EH (cell line): ENCODE results near the gene GALNT13.

Experiments
- DNase-seq: peaks from one replicate; pipeline ENCODE4 v3.0.0-alpha.2; 2015; ENCODE audit warnings: low read depth

The GALNT13 gene

GRCh38 chr2:154226931-154227330 lies 355.2 kb downstream of the GALNT13 start:
- no peak for DNase-seq

DNA sequence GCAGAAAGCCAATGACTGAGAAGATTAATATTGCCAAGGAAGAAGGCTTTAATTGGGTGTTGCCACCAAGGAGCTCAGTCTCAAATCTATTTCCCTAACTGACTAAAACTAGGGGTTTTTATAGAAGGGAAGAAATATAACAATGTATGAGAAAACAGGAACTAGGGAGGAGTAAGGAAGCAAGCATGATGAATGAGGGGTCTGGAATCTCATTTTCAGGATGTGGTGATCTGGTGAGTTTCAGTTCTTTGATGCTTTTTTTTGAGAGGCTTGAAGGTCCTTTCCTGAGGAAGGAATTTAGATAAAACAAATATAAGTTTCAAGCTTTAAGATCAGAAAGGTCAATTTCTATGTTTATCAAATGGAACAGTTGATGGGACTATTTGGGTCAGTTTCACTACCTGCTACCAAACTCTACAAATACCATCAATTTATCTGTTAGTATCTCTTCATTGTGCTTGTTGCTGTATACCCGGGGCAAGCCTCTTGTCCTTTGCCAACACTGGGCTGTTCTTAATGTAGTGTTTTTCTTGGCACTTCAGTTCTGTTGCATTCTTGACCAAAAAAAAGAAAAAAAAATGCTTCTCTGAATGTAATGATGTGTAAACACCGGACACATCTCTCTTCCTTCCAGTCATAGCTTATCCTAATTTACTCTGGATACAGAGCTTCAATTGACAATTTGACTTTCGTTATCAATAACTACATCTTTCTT lies 357.0 kb downstream of the GALNT13 start:
- DNase-seq = no peak

DNA sequence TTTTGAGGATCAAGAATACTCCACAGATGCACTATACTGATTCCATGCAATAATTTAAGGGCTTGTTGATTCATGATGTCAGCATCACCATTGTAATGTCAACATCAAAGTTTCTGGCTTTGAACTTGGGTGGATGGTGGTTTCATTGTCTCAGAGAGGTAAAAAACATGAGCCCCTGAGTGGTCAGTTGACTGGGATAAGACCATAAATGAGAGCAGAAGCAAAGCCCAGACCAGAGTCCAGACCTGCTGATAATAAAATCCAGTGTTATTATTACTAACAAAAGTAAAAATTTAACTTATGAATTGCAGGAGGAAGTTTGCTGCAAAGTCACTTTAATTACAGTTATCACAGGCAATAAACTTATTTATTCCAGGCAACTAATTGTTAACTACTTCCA lies 358.2 kb downstream of the GALNT13 start:
- DNase-seq = no peak

DNA sequence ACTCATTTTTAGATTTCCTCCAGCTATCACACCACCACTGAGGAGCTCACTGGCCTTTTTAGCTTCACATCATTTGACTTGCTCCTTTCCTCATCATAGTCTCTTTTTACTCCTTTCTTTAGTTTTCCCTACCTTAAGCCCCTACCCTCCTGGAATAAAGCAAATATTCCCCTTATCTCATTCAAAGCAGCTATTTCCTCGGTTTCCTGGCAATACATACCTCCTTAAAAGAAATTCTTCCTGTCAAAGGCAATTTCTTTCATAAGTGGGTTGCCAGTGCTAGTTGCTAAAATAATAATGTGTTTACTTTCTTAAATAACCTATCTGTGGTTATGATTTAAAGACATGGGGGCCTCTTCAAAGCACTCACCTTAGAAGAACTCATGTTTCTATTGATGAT lies 359.3 kb downstream of the GALNT13 start:
- no peak for DNase-seq

- no peak for DNase-seq
Measured at GRCh38 chr2:154233231-154233630, 361.5 kb downstream of the GALNT13 start.

- DNase-seq = no peak
Measured at GRCh38 chr2:154238252-154238651, 366.5 kb downstream of the GALNT13 start.

DNA sequence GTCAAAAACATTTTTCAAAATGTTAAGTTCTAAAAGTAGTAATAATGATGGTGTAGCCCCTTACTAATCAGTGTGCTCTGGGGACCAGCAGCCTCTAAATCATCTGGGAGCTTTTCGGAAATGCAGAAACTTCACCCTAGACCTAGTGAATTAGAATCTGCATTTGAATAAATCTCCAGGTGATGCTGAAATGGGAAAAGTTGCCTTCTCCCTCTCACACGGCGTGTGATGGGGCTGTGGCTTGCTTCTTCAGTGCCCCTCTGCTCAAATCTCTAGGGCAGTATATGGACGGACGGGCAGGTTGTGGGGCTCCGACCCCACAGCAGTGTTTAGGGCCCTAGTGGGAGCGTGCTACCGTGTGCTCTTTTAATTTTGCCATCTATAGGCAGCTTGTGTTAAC lies 368.6 kb downstream of the GALNT13 start:
- no peak for DNase-seq

DNA sequence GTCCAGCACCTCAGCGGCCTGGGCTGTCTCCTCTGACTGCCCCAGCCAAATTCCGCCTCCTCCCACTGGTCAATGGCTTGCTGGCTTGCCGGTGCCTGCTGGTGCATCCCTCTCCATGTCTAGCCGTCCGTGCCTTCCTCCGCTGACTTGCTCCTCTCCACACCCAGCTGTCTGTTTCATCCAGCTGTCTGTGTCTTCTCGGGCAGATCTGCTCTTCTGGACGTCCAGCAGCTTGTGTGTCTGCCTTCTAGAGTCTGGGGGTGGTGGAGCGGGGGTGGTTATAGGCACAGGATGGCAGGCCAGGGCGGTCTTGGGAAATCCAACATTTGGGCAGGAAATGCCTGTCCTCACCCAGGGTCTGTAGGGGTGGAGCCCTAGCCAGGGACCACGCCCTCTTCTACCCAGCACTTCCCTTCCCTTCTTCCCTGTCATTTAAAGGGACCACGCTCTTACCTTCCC lies 369.2 kb downstream of the GALNT13 start:
- DNase-seq = no peak

- DNase-seq = no peak
Measured at GRCh38 chr2:154242687-154243086, 371.0 kb downstream of the GALNT13 start.

- DNase-seq = no peak
Measured at GRCh38 chr2:154243685-154244084, 372.0 kb downstream of the GALNT13 start.

DNA sequence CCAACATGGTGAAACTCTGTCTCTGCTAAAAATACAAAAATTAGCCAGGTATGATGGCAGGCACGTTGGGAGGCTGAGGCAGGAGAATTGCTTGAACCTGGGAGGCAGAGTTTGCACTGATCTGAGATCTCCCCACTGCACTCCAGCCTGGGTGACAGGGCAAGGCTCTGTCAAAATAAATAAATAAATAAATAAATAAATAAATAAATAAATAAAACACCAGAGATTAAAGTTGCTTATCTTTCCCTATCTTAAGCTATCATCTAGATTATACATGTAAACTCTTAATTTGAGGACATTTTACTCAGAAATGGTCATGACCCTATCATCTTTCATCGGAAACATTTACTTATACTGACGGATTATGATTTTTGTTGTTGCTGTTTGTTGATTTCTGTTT lies 373.2 kb downstream of the GALNT13 start:
- no peak for DNase-seq

- DNase-seq = no peak
Measured at GRCh38 chr2:154247503-154247902, 375.8 kb downstream of the GALNT13 start.

DNA sequence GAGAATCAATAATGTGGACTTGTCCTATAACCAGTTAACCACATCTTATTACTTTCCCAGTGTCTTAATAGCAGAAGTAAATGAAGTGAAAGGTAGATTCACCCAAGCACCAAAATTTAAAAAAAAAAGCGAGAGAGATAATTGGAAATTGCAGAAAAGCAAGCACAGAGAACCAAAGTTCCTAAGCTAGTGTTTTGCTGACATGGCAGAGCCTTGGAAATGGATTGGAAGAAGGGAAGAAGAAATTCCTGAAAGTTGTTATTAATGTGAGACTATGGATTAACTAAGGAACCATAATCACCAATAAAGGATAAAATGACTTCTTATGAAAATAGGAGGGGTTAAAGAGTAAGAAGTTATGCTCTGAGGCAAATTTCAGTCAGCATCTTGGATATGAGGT lies 384.4 kb downstream of the GALNT13 start:
- DNase-seq = no peak

GRCh38 chr2:154259030-154259429 lies 387.3 kb downstream of the GALNT13 start:
- DNase-seq = no peak

GRCh38 chr2:154261473-154262027 lies 389.8 kb downstream of the GALNT13 start:
- no peak for DNase-seq

- no peak for DNase-seq
Measured at GRCh38 chr2:154263206-154263605, 391.5 kb downstream of the GALNT13 start.

GRCh38 chr2:154264024-154264423 lies 392.3 kb downstream of the GALNT13 start:
- no peak for DNase-seq

GRCh38 chr2:154267983-154268382 lies 396.3 kb downstream of the GALNT13 start:
- no peak for DNase-seq

DNA sequence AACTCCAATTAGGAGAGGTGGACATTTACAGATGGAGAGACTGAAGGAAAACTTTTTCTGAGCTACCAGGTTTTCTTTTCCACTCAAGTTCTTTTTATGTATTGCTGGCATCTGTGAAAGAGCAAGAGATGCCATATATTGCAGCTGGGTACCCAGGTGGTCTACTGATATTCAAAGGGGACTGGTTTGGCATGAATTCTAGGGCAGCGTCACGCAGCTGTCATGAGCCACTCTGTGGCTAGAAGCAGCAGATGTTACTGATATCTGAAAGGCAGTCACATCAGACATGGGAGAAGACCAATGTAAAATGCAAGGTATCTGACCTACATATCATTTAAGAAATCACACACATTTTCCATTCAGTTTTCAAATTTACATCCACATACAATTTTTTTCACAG lies 408.8 kb downstream of the GALNT13 start:
- no peak for DNase-seq

DNA sequence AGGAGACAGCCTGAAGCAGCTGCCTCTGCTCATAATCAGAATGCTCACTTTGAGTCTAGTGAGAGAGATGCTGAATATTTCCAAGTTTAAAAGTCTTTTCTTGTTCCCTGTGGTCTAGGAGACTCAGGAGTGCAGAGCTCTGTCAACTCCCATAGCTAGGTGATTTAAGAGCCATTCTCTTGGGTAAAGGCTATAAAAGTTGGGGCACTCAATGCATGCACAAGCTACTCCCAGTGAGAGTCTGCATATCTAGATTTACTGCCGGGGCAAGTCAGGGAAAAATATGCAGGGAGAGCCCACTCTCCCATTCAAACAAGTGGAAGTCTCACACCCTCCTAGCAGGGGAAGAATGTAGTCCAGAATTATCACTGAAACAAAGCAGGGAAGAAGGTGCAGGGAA lies 418.1 kb downstream of the GALNT13 start:
- no peak for DNase-seq

GRCh38 chr2:154291511-154291910 lies 419.8 kb downstream of the GALNT13 start:
- no peak for DNase-seq

GRCh38 chr2:154291927-154292326 lies 420.2 kb downstream of the GALNT13 start:
- DNase-seq = no peak

DNA sequence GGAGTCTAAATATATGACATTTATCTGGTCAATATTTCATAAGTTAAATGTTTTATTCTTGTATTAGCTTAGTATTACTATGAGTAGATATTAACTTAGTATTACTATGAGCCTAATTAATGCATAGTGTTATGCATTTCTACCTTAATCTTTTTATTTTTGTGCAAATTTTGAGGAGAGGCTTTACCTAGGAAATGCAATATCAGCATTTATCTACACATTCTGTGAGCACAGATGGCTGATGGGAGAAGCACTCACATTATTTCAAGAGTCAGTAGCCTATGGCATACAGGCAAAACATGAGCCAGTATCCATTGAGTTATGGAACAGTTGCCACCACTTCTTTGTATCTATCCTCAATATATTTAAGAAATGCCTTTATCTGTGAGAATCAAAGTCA lies 422.1 kb downstream of the GALNT13 start:
- no peak for DNase-seq
